ENCODE results near the gene TMEM126B.
"Not testable (repeated sequence)": the region's sequence is repeated elsewhere in the genome, so short reads cannot be mapped to it uniquely, and the experiment has no call there.

- not testable (repeated sequence) for TF ChIP-seq GLIS3 (CRISPR knock-in tag; IDR thresholded peaks at IDR 0.05); ESRRG (CRISPR knock-in tag; IDR thresholded peaks at IDR 0.05); ZFP3 (CRISPR knock-in tag; IDR thresholded peaks at IDR 0.05); POU6F1 (CRISPR knock-in tag; IDR thresholded peaks at IDR 0.05; ENCODE audit: borderline replicate concordance, low read depth); SNAI2 (CRISPR knock-in tag; IDR thresholded peaks at IDR 0.05); OSR1 (CRISPR knock-in tag; IDR thresholded peaks at IDR 0.05); TSHZ2 (CRISPR knock-in tag; IDR thresholded peaks at IDR 0.05); PPARA (CRISPR knock-in tag; IDR thresholded peaks at IDR 0.05; ENCODE audit: borderline replicate concordance); ZFP30 (CRISPR knock-in tag; IDR thresholded peaks at IDR 0.05); ZNF565 (CRISPR knock-in tag; conservative IDR thresholded peaks at IDR 0.05; ENCODE audit: low read depth); ISL1 (CRISPR knock-in tag; IDR thresholded peaks at IDR 0.05); CSRNP3 (CRISPR knock-in tag; IDR thresholded peaks at IDR 0.05); ARNTL (CRISPR knock-in tag; IDR thresholded peaks at IDR 0.05; ENCODE audit: borderline replicate concordance, low read depth); CSDC2 (CRISPR knock-in tag; IDR thresholded peaks at IDR 0.05)
These were observed 16.8 kb upstream of the TMEM126B start for GRCh38 chr11:85611643-85612042.

Measured in SK-N-SH treated with all-trans-retinoic acid at 6 μM for 48 hours (cell line).